ENCODE data around the gene NFYC. TPM values are rescaled to one million over a fixed set of nuclear protein-coding genes. Genes with fewer than 3 reads are reported as not detected.

NFYC gene
- total RNA-seq, 2 donors from 2014 or later, result 46.9 to 62.2 TPM

DNA sequence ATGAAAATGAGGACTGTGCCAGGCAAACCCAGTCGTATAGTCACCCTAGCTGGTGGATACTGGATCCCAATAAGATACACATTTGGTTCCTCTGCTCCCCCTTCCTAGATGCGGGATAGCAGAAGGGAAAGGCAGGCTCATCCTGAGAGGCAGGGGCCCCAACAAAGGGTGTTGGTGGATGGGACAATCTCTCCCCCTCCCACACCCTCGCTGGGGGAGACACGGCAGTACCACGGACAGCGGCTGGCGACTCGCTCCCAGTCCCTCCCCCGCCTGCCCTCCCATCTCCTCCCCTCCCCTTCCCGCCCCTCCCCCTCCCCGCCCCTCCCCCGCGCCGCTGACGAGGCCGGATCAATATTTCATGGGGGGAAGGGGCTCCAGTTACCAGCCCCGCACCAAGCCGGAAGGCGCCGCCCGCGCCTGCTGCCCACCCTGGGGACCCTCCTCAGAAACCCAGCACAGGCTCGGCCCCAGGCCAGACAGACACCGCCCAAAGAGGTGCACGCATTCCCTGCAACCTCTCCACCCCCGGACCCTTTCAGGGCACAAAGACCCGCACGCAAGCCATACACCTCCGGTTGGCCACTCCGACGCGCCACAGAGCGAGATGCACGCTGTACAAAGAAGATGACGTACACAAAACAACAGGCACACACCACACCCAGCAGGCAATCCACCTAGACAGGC is 37.5 kb upstream of the NFYC start:
- H3K4me1 ChIP-seq, result no peaks in the 10 kb centered on the region
- H3K4me3 ChIP-seq, result no peak overlapping the region
- no peaks in the 10 kb centered on the region for H3K9me3 ChIP-seq
- no peaks in the 10 kb centered on the region for H3K27me3 ChIP-seq
- intact Hi-C loops (cut with DNase I), result no loop called here
- H3K27ac ChIP-seq, result no peak overlapping the region
- TF ChIP-seq, protein P1, sequence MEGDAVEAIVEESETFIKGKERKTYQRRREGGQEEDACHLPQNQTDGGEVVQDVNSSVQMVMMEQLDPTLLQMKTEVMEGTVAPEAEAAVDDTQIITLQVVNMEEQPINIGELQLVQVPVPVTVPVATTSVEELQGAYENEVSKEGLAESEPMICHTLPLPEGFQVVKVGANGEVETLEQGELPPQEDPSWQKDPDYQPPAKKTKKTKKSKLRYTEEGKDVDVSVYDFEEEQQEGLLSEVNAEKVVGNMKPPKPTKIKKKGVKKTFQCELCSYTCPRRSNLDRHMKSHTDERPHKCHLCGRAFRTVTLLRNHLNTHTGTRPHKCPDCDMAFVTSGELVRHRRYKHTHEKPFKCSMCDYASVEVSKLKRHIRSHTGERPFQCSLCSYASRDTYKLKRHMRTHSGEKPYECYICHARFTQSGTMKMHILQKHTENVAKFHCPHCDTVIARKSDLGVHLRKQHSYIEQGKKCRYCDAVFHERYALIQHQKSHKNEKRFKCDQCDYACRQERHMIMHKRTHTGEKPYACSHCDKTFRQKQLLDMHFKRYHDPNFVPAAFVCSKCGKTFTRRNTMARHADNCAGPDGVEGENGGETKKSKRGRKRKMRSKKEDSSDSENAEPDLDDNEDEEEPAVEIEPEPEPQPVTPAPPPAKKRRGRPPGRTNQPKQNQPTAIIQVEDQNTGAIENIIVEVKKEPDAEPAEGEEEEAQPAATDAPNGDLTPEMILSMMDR (IDR thresholded peaks at IDR 0.05), result no peak
- DNase-seq, result no peak
- H3K36me3 ChIP-seq, result no peaks in the 10 kb centered on the region
- H3K9ac ChIP-seq (ENCODE audit: low read depth in 2 of 2, low read length in 2 of 2), result no peak overlapping the region

DNA sequence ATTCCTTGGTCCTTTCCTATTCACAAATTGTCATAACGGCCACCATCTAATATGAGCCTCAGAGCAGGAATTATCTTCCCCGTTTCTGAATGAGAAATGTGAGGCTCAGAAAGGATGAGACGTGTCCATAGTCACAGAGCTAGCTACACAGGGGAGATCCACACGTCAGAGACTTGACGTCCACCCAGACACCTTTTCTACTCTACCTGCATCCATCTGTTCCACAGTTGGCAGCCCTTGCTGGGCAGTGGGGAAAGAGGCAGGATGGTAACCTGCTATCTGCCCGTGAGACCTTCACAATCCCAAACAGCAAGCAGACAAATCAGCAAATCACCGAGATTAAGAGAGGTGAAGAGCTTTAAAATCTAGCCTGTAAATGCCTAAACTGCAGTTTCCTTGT is 34.5 kb upstream of the NFYC start:
- intact Hi-C loops (cut with DNase I), result no loop called here
- Histone ChIP-seq H3K36me3 (no peaks in the 10 kb centered on the region), H3K4me1 (no peaks in the 10 kb centered on the region), H3K9ac (ENCODE audit: low read depth in 2 of 2, low read length in 2 of 2) (no peak overlapping the region), H3K4me3 (no peak overlapping the region), H3K27me3 (no peaks in the 10 kb centered on the region), H3K27ac (no peak overlapping the region), H3K9me3 (no peaks in the 10 kb centered on the region)
- no peak for DNase-seq
- TF ChIP-seq, protein P1 (IDR thresholded peaks at IDR 0.05), result no peak

DNA sequence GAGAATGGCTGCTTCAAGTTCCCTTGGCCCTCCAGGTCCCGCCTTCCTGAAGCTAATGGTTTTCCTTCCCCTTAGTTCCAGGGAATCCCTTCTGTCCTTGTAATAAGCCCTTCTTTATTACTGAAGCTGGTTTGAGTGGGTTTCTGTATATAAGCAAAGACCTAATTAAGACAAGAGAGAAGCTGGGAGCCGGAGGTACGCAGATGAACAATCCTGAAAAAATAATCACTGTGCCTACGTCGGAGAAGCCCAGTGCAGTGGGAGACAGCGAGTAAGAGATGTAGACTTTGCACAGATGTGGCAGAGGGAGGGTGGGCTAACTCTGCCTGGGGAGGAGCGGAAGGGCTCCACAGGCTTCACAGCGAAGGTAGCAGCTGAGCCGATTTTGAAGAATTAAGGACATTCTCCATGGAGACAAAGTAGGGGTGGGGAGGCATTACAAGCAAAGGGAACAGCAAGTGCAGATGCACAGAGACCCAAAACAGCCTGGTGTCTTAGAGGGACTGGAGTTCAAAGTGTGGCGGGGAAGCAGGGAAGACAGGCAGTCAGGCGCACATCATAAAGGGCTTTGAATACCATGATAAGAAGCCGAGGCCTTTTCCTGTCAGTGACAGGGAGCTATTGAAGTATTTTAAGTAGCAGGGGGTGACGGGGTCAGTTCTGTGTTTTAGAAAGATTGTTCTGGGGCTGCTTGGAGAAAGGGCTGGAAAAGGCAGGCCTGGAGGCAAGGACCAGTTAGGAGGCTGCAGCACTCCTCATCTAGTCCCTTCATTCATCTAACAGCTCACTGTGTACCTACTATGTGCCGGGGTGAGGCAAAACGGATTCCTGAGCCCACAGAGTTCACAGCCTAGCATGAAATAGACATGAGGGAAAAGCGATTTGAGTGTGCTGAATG is 32.5 kb upstream of the NFYC start:
- Histone ChIP-seq H3K9me3 (no peaks in the 10 kb centered on the region), H3K27me3 (no peaks in the 10 kb centered on the region), H3K9ac (ENCODE audit: low read depth in 2 of 2, low read length in 2 of 2) (no peak overlapping the region), H3K36me3 (no peaks in the 10 kb centered on the region), H3K27ac (no peak overlapping the region), H3K4me1 (no peaks in the 10 kb centered on the region), H3K4me3 (no peak overlapping the region)
- intact Hi-C loops (cut with DNase I), result no loop called here
- TF ChIP-seq, protein P1 (IDR thresholded peaks at IDR 0.05), result no peak
- DNase-seq, result no peak

DNA sequence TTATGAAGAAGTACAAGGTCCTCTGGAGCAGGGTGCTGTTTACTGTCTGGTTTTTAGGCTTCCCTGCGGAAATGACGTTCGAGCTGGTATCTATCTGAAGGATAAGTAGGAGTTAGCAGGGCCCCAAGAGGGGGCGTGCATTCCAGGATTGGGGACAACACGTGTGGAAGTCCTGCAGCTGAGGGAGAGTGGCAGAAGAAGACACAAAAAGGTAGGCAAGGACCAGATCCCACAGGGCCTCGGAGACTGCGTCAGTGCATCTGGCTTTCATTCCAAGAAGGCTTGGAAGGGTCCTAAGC is 31.9 kb upstream of the NFYC start:
- H3K27me3 ChIP-seq, result no peaks in the 10 kb centered on the region
- no peaks in the 10 kb centered on the region for H3K4me1 ChIP-seq
- TF ChIP-seq, protein P1 (IDR thresholded peaks at IDR 0.05), result no peak
- no peaks in the 10 kb centered on the region for H3K36me3 ChIP-seq
- DNase-seq, result no peak
- no peak overlapping the region for H3K27ac ChIP-seq
- intact Hi-C loops (cut with DNase I), result no loop called here
- no peaks in the 10 kb centered on the region for H3K9me3 ChIP-seq
- H3K9ac ChIP-seq (ENCODE audit: low read depth in 2 of 2, low read length in 2 of 2), result no peak overlapping the region
- no peak overlapping the region for H3K4me3 ChIP-seq

DNA sequence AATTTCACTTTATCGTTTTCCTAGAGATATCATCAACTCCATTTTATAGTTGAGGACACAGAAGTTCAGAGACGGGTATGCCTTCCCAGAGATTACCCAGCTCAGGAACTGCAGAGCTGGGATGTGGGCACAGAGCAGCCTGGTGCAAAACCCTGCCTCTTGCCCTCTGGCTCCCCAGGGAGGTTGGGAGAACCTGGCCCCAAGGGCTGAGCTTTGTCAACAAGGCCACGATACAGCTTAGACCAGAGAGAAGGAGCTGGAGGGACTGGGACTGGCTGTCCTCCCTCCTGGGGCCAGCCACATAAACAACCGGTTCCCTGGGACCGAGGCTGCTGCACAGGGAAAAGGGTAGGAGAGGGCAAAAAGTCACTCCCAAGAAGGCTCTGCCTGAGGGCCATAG is 29.8 kb upstream of the NFYC start:
- Histone ChIP-seq H3K4me3 (no peak overlapping the region), H3K27me3 (no peaks in the 10 kb centered on the region), H3K9ac (ENCODE audit: low read depth in 2 of 2, low read length in 2 of 2) (no peak overlapping the region), H3K9me3 (no peaks in the 10 kb centered on the region), H3K27ac (no peak overlapping the region), H3K4me1 (no peaks in the 10 kb centered on the region), H3K36me3 (no peaks in the 10 kb centered on the region)
- no peak for DNase-seq
- TF ChIP-seq, protein P1 (IDR thresholded peaks at IDR 0.05), result no peak
- intact Hi-C loops (cut with DNase I), result no loop called here
